HCT116 (cell line): ENCODE measurements around the gene QRFPR. TPM values are rescaled to one million over a fixed set of nuclear protein-coding genes. Genes with fewer than 3 reads are reported as not detected.
A peak's percentile ranks its signal among the peaks of the same experiment; 100 is the strongest.

Experiments
- ATAC-seq: fragments of 200-7000 bp; cut with Tn5 transposase; 2 replicates; pipeline ENCODE4 v1.9.1; 2020; ENCODE audit warnings: mild to moderate bottlenecking, moderate library complexity
- BruUV-seq: library from RNA; stranded (reverse); fragments of 400-500 nt; replicated peaks from 2 replicates; lab custom pipeline; 2021; lab: Mats Ljungman, UMichigan
- CTCF ChIA-PET: fragments of 300-600 bp; sonication (Branson Sonifier 250); formaldehyde crosslinking; loops from one replicate; lab custom pipeline; 2021; ENCODE audit warnings: antibody characterized with exemption; lab: Charles Lee
- POLR2A ChIA-PET: fragments of 300-600, 350-600 bp; sonication (Branson Sonifier 250); formaldehyde crosslinking; loops from one replicate; lab custom pipeline; 2021; ENCODE audit warnings: antibody characterized with exemption; lab: Charles Lee
- RAD21 ChIA-PET, 2 experiments: fragments of 300-600 bp; sonication (Branson Sonifier 250); formaldehyde crosslinking; loops; one replicate each; lab custom pipeline; 2023; ENCODE audit warnings: low total read pairs in 2 of 2; ENCODE audit not compliant: uncharacterized antibody in 2 of 2, unreplicated experiment in 2 of 2, low non-redundant PET in 1 of 2; lab: Charles Lee
- DNase-seq: peaks from one replicate; pipeline ENCODE4 v3.0.0-alpha.2; 2010; ENCODE audit warnings: low read depth, low spot score
- H2AFZ ChIP-seq: fragments of 200-600 bp; shearing (Covaris generic), sonication (generic); 2 replicates; pipeline ENCODE4 v1.6.1; 2017; ENCODE audit warnings: low read depth, mixed run types, mixed read lengths, antibody characterized with exemption, low read length; ENCODE audit not compliant: poor library complexity, severe bottlenecking
- H3K27ac ChIP-seq: 2 replicates; pipeline ENCODE4 v1.5.1; 2012; ENCODE audit warnings: low read depth, low read length
- H3K27me3 ChIP-seq: fragments of 200-600 bp; sonication (generic); 2 replicates; pipeline ENCODE4 v1.6.1; 2016; ENCODE audit warnings: mixed run types, low read length, mixed read lengths; ENCODE audit not compliant: insufficient read depth
- H3K36me3 ChIP-seq, 2 experiments: fragments of 200-500 bp in 1 of 2; fragments of 200-600 bp in 1 of 2; sonication (Bioruptor generic) in 1 of 2; sonication (generic) in 1 of 2; 2 replicates each; pipeline versions ENCODE4 v1.5.1 to v1.6.1; 2014 to 2016; ENCODE audit warnings: low read length in 2 of 2, inconsistent platforms in 1 of 2, mixed read lengths in 1 of 2, mixed run types in 1 of 2; ENCODE audit not compliant: insufficient read depth in 2 of 2, control insufficient read depth in 1 of 2
- H3K4me1 ChIP-seq, 2 experiments: fragments of 200-600 bp in 1 of 2; sonication (generic) in 1 of 2; 2 replicates each; pipeline versions ENCODE4 v1.5.1 to v1.6.1; 2012 to 2017; ENCODE audit warnings: low read length in 2 of 2, inconsistent platforms in 1 of 2, mild to moderate bottlenecking in 1 of 2, mixed read lengths in 1 of 2, mixed run types in 1 of 2, moderate library complexity in 1 of 2; ENCODE audit not compliant: insufficient read depth in 2 of 2, control insufficient read depth in 1 of 2
- H3K4me2 ChIP-seq: fragments of 200-600 bp; sonication (generic); 2 replicates; pipeline ENCODE4 v1.6.1; 2017; ENCODE audit warnings: mixed run types, low read length, mixed read lengths
- H3K4me3 ChIP-seq, 2 experiments: fragments of 200-600 bp in 1 of 2; sonication (generic) in 1 of 2; replicated peaks in 1 of 2; 2 replicates each; pipeline ENCODE4 v1.5.1; 2011 to 2016; ENCODE audit warnings: low read length in 2 of 2, control low read depth in 1 of 2, low read depth in 1 of 2, mild to moderate bottlenecking in 1 of 2, mixed read lengths in 1 of 2, mixed run types in 1 of 2
- H3K79me2 ChIP-seq: fragments of 200-600 bp; sonication (generic); 2 replicates; pipeline ENCODE4 v1.6.1; 2017; ENCODE audit warnings: mild to moderate bottlenecking, mixed run types, low read length, moderate library complexity, mixed read lengths; ENCODE audit not compliant: insufficient read depth
- H3K9ac ChIP-seq: fragments of 200-600 bp; sonication (generic); 2 replicates; pipeline ENCODE4 v1.6.1; 2016; ENCODE audit warnings: low read length, mixed read lengths
- H3K9me2 ChIP-seq: fragments of 200-600 bp; sonication (generic), shearing (Covaris generic); 2 replicates; pipeline ENCODE4 v1.6.1; 2017; ENCODE audit warnings: mixed run types, mild to moderate bottlenecking, moderate library complexity; ENCODE audit not compliant: insufficient read depth
- H3K9me3 ChIP-seq, 2 experiments: fragments of 200-500 bp in 1 of 2; fragments of 200-600 bp in 1 of 2; sonication (Bioruptor generic) in 1 of 2; sonication (generic) in 1 of 2; 2 replicates each; pipeline ENCODE4 v1.6.1; 2014 to 2017; ENCODE audit warnings: low read length in 2 of 2, mixed read lengths in 2 of 2, inconsistent platforms in 1 of 2, low read depth in 1 of 2, mild to moderate bottlenecking in 1 of 2, mixed run types in 1 of 2, moderate library complexity in 1 of 2; ENCODE audit not compliant: control insufficient read depth in 1 of 2, insufficient read depth in 1 of 2
- H4K20me1 ChIP-seq: fragments of 200-600 bp; sonication (generic), shearing (Covaris generic); 2 replicates; pipeline ENCODE4 v1.6.1; 2017; ENCODE audit warnings: mixed run types, mild to moderate bottlenecking, moderate library complexity; ENCODE audit not compliant: insufficient read depth
- ATF3 ChIP-seq: IDR thresholded peaks from 2 replicates; pipeline ENCODE4 v1.6.1; 2012
- CBX3 ChIP-seq: IDR thresholded peaks from 2 replicates; pipeline ENCODE4 v1.6.1; 2012; ENCODE audit warnings: low read depth
- CEBPB ChIP-seq: IDR thresholded peaks from 2 replicates; pipeline ENCODE4 v1.6.1; 2012; ENCODE audit warnings: low read depth
- CTCF ChIP-seq, 3 experiments: fragments of 200-600 bp in 1 of 3; sonication (generic) in 1 of 3; IDR thresholded peaks in 2 of 3; conservative IDR thresholded peaks in 1 of 3; 2 replicates each; pipeline ENCODE4 v1.5.1; 2012 to 2017; ENCODE audit warnings: low read depth in 2 of 3, low read length in 2 of 3, antibody characterized with exemption in 1 of 3, borderline replicate concordance in 1 of 3, control low read depth in 1 of 3, mild to moderate bottlenecking in 1 of 3, mixed read lengths in 1 of 3, mixed run types in 1 of 3, moderate library complexity in 1 of 3; ENCODE audit not compliant: insufficient read depth in 1 of 3
- EZH2 ChIP-seq: fragments of 200-600 bp; sonication (generic); IDR thresholded peaks from 2 replicates; pipeline ENCODE4 v1.6.1; 2017; ENCODE audit warnings: antibody characterized with exemption, mixed run types
- EZH2phosphoT487 ChIP-seq: fragments of 200-600 bp; IDR thresholded peaks from 2 replicates; pipeline ENCODE4 v1.6.1; 2018; ENCODE audit warnings: antibody characterized with exemption, borderline replicate concordance
- FOSL1 ChIP-seq: IDR thresholded peaks from 2 replicates; pipeline ENCODE4 v1.6.1; 2012; ENCODE audit warnings: low read depth
- JUND ChIP-seq: IDR thresholded peaks from 2 replicates; pipeline ENCODE4 v1.6.1; 2012
- MAX ChIP-seq: IDR thresholded peaks from 2 replicates; pipeline ENCODE4 v1.6.1; 2012
- POLR2AphosphoS5 ChIP-seq: IDR thresholded peaks from 2 replicates; pipeline ENCODE4 v1.6.1; 2011; ENCODE audit warnings: mild to moderate bottlenecking, low read depth, low read length, moderate library complexity
- RAD21 ChIP-seq: IDR thresholded peaks from 2 replicates; pipeline ENCODE4 v1.6.1; 2012; ENCODE audit warnings: low read depth, mild to moderate bottlenecking
- SIN3A ChIP-seq: IDR thresholded peaks from 2 replicates; pipeline ENCODE4 v1.6.1; 2012; ENCODE audit warnings: low read depth
- SP1 ChIP-seq: IDR thresholded peaks from 2 replicates; pipeline ENCODE4 v1.6.1; 2012; ENCODE audit warnings: low read depth
- SRF ChIP-seq: IDR thresholded peaks from 2 replicates; pipeline ENCODE4 v1.6.1; 2012; ENCODE audit warnings: low read depth
- TCF7L2 ChIP-seq: IDR thresholded peaks from 2 replicates; pipeline ENCODE4 v1.7.0; 2011; ENCODE audit warnings: borderline replicate concordance, inconsistent platforms; ENCODE audit not compliant: insufficient read depth, insufficient read length; ENCODE audit errors: extremely low read depth
- YY1 ChIP-seq: IDR thresholded peaks from 2 replicates; pipeline ENCODE4 v1.6.1; 2011; ENCODE audit warnings: low read length, low read depth, moderate library complexity, mild to moderate bottlenecking; ENCODE audit not compliant: insufficient replicate concordance; ENCODE audit errors: extremely low read depth
- ZBTB33 ChIP-seq: IDR thresholded peaks from 2 replicates; pipeline ENCODE4 v1.6.1; 2011; ENCODE audit warnings: mild to moderate bottlenecking, low read length, moderate library complexity; ENCODE audit not compliant: insufficient replicate concordance; ENCODE audit errors: extremely low read depth
- intact Hi-C: fragments of 100-400 bp; cut with micrococcal nuclease; formaldehyde crosslinking; loops from 2 replicates; pipeline ENCODE4 v1.10.0; 2022
- total RNA-seq: library from RNA; stranded (reverse); gene quantifications from one replicate; pipeline ENCODE4 v1.2.1, GENCODE V29; 2021; ENCODE audit not compliant: unreplicated experiment

QRFPR gene
- total RNA-seq, 1 experiment from 2014 or later: not detected

- Histone ChIP-seq H3K36me3 (no peaks in the 10 kb centered on the region), H3K9ac (no peak overlapping the region), H3K27ac (no peak overlapping the region), H3K27me3 (no peaks in the 10 kb centered on the region), H3K4me2 (peak overlapping the region; percentile 32), H2AFZ (no peak overlapping the region), H4K20me1 (no peaks in the 10 kb centered on the region), H3K4me1 (peaks cover 4 to 23% of the 10 kb centered on the region in 2 experiments; a peak in 3 of 4 replicates), H3K4me3 (no peak overlapping the region), H3K9me3 (no peaks in the 10 kb centered on the region), H3K9me2 (no peaks in the 10 kb centered on the region), H3K79me2 (no peaks in the 10 kb centered on the region)
- ChIA-PET CTCF (no interaction called here), RAD21 (no interaction called here), POLR2A (no interaction called here)
- no peak for DNase-seq
- intact Hi-C loops: no loop called here
- peak; percentile 22; the same call in 1 of the 2 replicates for ATAC-seq
- no peak for TF ChIP-seq EZH2phosphoT487
- no peak for TF ChIP-seq ATF3
- no peak for TF ChIP-seq JUND
- BruUV-seq: no TSS peak
Measured at GRCh38 chr4:121376556-121376955, 4.3 kb downstream of the QRFPR start.

- H3K9me3 ChIP-seq: no peaks in the 10 kb centered on the region
- POLR2A ChIA-PET: no interaction called here
- peak overlapping the region; percentile 49 for H2AFZ ChIP-seq
- no peaks in the 10 kb centered on the region for H3K27me3 ChIP-seq
- no peak overlapping the region for H3K27ac ChIP-seq
- no peaks in the 10 kb centered on the region for H4K20me1 ChIP-seq
- DNase-seq (no peak), ATAC-seq (peak; percentile 60)
- RAD21 ChIA-PET: no interaction called here
- CTCF ChIA-PET: no interaction called here
- no peaks in the 10 kb centered on the region for H3K9me2 ChIP-seq
- peaks cover 4 to 23% of the 10 kb centered on the region in 2 experiments; a peak in 3 of 4 replicates for H3K4me1 ChIP-seq
- no peaks in the 10 kb centered on the region for H3K79me2 ChIP-seq
- intact Hi-C loops: no loop called here
- BruUV-seq: no TSS peak
- peak overlapping the region; percentile 32 for H3K4me2 ChIP-seq
- 0 out of 4 replicates have a peak overlapping the region, but pooled peaks of 1 of the 2 experiments have one; percentile 2 for H3K4me3 ChIP-seq
- H3K36me3 ChIP-seq: no peaks in the 10 kb centered on the region
- no peak overlapping the region for H3K9ac ChIP-seq
- TF ChIP-seq YY1 (peak; percentile 11), SRF (no peak), ZBTB33 (no peak), CBX3 (peak; percentile 61; the same call in 1 of the 2 replicates), TCF7L2 (peak; percentile 97), MAX (peak; percentile 31; the same call in 1 of the 2 replicates), POLR2AphosphoS5 (no peak), JUND (no peak; the same call in 1 of the 2 replicates), CEBPB (no peak), SIN3A (no peak), RAD21 (no peak), CTCF (IDR thresholded peaks at IDR 0.05 in 2 of 3, conservative IDR thresholded peaks at IDR 0.05 in 1 of 3; ENCODE audit: borderline replicate concordance in 1 of 3, insufficient read depth in 1 of 3, low read depth in 2 of 3, low read length in 2 of 3) (no peak), FOSL1 (0 out of 2 replicates have a peak, but pooled peaks have one; percentile 33), EZH2 (no peak), SP1 (0 out of 2 replicates have a peak, but pooled peaks have one; percentile 18), EZH2phosphoT487 (no peak)
Measured at GRCh38 chr4:121376097-121376496, 4.7 kb downstream of the QRFPR start.
